HK-2 (cell line): ENCODE data around the gene POLD3.

Experiments used
- DNase-seq: peaks from one replicate; pipeline ENCODE4 v3.0.0-alpha.2; 2018; ENCODE audit not compliant: unreplicated experiment

POLD3 gene

GRCh38 chr11:74673693-74674360 is 81.4 kb downstream of the POLD3 start:
- no peak for DNase-seq

GRCh38 chr11:74675761-74676160 is 83.4 kb downstream of the POLD3 start:
- DNase-seq = no peak

- DNase-seq = no peak
Observed at GRCh38 chr11:74676596-74676995, 84.2 kb downstream of the POLD3 start.

DNA sequence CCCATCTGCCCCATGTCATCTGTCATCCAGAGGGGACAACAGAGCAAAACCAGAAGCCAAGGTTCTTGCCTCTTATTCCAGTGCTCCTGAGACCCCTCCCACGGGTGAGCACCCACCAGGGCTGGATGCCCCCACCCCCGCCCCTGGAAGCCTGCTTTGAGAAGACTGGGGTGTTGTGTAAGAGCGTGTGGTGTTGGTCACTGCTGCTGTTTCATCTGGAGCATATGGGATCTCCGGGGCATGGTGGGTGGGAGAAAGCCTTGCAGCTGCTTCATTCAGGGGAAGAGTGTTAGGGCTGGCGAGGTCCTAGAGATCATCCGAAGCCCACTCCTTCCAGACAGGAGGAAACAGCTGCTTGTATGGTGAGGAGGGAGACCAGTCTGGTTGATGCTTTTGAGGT is 84.7 kb downstream of the POLD3 start:
- DNase-seq = no peak

DNA sequence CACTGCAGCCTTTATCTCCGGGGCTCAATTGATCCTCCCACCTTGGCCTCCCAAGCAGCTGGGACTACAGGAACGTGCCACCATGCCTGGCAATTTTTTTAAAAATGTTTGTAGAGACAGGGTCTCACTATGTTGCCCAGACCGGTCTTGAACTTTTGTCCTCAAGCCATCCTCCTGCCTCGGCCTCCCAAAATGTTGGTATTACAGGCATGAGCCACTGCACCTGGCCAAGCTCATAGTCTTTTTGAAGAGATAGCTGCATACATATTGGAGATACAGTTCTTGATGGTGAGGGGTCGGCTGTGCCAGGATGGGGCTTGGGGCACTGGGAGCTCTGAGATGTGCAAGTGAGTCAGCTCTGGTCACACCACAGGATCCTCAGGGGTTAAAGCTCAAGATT is 85.7 kb downstream of the POLD3 start:
- DNase-seq = no peak

DNA sequence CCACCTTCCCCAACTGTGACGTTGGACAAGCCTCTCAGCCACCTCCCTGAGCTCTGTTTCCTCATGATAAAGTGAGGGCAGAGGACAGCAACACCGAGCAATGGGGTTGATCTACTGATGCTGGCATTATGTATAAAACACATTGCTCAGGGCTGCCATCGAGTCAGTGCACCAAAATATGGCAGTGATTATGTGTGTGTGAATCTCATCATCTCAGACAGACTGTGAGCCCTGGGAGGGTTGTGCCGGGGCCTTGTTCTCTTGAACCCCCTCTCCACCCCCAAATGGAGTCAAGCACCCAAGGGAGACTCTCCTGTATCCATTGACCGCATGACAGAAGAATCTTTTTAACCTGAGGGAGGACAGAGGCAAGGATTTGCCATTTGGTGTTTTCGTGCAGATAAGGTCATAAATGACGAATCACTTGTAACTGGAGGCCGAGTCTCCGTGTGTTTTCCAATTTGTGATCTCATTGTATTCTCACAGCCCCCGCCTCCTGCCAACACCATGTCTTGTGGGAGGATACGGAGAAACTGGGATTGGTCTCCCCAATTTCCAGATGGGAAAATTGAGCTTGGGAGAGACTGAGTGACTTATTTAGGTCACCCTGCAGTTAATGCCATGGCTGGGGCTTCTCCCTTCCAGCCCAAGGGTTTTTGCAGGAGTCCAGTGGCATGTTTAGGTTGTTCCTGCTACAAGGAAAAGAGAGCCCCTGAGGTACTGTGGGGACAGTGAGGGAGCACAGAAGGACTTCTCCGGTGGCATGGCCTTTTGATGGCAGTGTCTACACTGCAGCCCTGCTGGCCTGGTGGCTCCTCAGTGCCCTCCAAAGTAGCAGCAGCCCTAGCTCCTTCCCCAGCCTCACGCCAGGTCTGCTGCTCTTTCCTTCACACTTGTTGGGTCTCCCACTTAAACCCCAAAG is 86.5 kb downstream of the POLD3 start:
- no peak for DNase-seq

DNA sequence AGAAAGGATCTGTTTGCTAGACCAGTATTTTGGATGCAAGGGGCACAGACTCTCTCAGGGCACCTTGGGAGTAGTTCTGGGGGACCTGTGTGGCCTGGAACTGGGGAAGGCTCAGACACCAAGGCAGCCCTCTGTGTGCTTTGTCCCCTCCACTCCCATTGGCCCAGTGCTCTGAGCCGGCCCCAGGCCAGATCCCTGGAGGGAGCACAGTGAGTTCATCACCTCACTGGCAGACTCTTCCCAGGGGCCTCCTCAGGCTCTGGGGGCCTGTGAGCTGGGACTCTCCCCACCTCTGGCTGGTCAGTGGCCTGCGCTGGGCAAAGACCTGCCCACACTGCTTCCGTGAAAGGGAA is 87.1 kb downstream of the POLD3 start:
- no peak for DNase-seq

DNA sequence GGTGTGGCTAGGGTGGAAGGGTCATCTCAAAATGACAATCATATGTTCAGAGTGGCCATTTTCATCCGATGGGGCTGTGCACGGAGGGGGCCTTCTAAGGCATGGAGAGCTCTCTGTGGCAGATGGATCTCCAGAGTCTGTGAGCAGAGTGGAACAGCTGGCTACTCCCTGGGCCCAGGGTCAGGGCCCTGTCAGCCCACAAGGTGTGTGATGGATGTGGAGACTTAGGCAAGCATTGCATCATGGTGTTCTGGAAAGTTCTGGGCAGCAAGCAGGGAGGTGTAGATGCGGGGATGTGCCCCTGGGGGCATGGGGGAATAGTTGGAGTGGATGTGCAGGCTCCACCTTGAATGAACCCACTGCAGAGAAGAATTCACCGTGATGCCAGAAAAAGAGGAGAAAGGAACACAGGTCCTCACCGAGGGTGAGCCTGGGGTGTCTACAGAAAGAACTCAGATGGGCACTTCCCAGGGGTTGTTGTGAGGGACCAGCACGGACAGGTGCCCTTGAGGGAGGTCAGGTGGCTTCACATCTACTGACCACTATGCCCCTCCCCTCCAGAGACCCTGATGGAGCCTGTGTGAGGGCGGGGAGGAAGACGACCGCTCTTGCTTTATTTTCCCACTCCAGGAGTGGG is 87.8 kb downstream of the POLD3 start:
- DNase-seq = no peak

- DNase-seq = no peak
Observed at GRCh38 chr11:74680703-74681531, 88.5 kb downstream of the POLD3 start.

DNA sequence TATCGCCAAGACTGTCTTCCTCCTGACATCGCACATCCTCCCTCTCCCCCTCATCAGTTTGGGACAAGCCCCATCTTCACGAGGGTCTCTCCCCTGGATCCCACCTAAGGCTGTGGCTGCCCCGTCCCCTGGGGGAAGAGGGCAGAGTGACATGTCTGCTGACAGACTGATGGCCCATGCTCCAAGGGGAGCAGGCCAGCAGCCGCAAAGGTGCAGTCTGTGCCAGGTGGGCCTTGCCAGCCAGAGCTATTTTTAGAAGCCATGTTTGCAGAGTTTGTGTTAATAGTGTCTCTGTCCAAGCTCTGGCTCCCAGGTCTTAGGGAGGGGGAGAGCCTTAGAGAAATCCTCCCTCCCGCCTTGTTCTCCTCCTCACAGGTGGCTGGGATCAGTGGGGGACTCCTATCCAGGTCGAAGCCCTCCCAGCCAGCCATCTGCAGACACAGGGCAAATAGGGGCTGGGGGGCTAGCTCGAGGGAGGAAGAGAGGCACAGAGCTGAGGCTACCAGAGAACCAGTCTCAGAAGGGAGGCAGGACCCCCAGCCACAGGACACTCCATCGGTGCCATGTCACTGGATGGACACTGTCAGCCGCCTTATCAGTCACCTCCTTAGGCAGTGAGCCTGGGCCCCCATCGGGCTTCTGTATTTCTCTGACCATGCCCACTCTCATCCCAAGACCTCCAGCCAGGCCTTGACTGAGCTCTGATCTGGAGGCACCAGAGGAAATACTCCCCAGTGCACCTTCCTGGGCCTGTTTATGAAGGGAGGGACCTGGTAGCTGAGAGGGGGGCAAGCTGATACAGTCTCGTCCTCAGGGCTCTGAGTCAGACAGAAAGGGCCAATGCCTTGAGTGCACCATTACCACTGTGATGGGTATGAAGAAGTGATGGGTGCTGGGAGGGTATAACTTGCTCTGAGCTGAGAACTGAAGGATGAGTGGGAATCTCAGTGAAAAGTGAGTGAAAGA is 89.6 kb downstream of the POLD3 start:
- no peak for DNase-seq

GRCh38 chr11:74682731-74683278 is 90.4 kb downstream of the POLD3 start:
- no peak for DNase-seq

GRCh38 chr11:74683279-74683871 is 91.0 kb downstream of the POLD3 start:
- no peak for DNase-seq

DNA sequence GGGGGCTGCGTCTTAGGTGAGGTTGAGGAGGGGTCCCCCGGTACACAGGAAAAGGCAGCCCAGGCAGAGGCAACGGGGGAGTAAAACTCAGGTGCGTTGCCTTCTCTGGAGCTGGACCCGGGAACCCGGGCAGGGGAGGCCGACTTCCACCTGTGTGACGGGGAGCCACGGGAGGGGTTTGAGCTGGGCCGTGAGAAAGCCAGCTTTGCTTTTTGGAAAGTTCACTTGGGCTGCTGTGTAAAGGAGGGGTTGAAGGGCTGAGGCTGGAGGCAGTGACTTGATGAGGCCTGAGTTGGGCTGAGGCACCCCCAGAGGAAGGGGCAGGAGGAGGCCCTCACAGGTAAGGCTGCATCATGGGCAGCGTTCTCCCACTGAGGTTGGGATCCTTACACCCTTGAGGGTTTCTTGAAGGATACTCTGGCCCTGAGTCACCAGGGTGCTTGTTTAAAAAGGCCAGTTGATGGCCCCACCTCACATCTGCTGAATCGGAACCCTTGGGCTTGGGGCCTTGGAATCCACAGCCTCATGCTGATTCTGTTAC is 91.6 kb downstream of the POLD3 start:
- DNase-seq = no peak

GRCh38 chr11:74684661-74685060 is 92.3 kb downstream of the POLD3 start:
- no peak for DNase-seq

DNA sequence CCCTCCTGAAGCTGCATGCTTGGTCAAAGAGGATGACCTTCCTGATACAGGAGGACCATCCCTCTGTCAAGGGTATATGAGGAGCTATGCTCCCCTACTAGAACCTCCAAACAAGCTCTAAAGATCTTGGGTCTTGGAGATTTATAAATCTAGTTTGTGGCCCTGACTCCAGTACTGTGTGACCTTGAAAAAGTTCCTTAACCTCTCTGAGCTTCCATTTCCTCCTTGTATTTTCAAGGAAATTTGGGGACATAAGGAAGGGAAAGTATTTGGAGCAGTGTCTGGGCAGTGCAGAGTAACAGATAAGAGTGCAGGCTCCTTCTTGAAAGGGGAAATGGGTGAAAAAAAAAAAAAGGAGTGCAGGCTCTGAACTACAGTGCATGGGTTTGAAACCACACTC is 93.0 kb downstream of the POLD3 start:
- no peak for DNase-seq

- DNase-seq = no peak
Observed at GRCh38 chr11:74685905-74686304, 93.5 kb downstream of the POLD3 start.

- DNase-seq = no peak
Observed at GRCh38 chr11:74686792-74687191, 94.4 kb downstream of the POLD3 start.

DNA sequence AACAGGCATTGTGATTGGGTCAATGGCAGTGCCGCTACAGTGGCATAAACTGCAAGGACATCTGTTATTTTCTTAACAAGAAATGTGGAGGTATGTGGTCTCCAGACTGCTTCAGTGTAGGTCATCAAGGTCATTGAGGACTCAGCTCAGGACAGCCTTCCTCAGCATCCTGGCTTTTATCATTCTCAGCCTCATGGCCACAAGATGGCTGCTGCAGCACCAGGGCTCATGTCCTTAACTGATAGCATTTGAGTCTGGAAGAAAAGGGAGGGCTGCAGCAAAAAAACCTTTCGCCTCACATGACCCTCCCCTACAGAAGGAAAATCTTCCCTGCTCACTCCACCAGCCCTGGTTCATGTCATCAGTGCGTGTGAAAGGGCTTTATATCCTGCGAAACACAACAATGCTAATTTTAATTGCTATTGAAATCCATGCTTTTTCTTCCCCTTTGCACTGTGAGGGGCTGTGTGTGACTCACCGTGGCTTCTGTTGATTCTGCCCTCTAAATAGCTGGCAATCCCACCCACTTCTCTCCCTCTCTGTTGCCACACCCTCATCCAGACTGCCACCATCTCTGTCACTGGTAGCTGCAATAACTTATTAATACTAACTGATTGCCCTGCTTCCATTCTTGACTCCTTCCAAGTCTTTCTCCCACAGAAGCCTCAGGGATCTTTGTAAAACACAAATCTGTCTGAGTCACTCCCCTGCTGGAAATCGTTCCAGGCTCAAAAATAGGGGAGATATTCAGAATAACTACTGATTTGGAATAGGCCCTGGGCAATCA is 95.0 kb downstream of the POLD3 start:
- no peak for DNase-seq

DNA sequence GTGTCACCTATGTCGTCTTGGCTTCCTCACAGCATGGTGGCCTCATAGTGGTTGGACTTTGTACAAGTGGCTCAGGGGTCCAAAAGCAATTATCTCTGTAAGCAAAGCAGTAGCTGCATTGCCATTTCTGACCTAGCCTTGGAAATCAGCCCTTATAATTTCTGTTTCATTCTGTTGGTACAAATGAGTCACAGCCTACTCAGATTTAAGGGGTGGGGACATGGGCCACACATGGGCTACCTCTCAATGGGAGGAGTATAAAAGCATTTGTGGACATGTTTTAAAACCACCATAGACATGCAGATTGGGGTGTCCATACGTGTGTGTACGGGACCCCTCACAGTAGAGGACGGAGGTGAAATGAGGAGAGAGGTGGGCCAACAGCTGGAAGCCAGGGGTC is 97.3 kb downstream of the POLD3 start:
- DNase-seq = no peak
